ENCODE measurements around the gene PEAK1.
A peak's percentile ranks its signal among the peaks of the same experiment; 100 is the strongest.
"Not testable (repeated sequence)": the region's sequence is repeated elsewhere in the genome, so short reads cannot be mapped to it uniquely, and the experiment has no call there.

The PEAK1 gene

DNA sequence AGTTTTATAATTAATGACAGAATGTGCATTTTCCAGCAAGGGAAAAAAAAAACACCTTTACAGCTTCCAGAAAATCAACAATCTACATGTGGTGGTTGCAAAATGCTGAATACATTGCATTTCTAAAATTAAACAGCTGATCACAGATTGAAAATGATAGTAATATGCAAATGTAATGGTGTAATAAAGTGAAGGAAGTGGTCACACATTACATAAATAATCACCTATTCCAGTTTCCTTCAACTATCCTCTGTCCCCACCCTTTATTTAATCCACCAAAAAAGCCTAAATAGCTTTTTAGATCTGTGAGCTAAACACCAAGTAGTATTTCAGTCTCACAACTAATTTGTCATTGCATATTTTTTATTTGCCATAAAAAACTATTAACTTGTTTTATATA lies 110.5 kb downstream of the PEAK1 start:
- DNase-seq (ENCODE audit: low spot score), result no peak

DNA sequence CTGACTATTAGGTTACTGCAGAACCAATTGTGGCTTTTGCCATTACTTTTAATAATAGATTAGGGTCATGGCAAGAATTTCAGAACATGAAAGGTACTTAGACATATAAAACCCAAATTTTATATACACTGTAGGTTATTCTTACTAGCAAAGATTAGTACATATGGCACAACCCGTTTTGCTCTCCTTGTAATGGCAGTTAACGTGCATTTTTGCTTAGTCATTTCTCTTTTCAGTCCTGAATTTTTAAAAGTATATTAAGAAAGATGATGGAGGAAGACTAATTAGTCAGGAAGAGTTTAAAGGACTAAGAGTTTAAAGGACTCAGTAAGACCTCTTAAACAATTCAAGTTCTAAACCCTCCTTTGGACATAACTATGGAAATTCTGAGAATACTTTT lies 114.0 kb downstream of the PEAK1 start:
- DNase-seq (ENCODE audit: low spot score), result no peak

DNA sequence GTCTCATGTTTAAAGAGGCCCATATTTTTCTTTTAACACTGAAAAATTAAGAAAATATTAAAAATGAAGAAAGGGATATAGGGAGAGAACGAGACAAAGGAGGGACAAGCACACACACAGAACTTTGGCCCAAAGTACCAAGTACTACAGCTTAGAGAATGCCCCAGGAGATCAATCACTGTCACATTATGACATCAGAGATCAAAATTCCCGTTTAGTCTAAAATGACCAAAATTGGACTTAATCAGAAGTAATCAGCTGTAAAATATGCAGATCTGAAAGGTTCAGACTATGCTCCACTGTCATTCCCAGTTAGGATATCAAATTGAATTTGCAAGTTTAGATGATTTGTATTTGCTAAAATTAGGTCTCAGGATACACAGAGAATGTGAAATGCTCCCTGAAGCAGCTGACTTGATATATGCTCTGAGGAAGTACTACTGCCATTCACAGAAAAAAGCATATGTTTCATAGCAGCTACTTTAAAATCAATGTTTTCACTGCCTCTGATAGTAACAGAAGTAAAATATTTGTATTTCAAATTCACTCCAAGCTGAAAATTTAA lies 123.0 kb downstream of the PEAK1 start:
- DNase-seq (ENCODE audit: low spot score), result no peak

DNA sequence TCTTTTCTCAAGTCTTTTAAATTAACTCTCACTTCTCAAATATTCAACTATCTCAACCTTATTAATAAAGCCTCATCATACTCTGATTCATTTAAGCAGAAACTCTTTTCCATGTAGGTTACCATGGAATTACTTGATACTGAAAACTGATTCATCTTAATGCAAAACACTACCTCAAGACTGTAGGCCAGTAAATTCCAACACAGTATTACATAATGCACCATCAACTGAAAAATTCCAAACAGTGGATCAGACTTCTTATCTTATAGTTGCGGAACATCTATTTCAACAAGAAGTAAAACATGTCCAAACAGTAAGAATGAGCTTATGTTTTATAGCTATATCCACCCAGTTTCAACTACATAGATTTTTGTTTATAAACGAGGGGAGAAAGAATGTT lies 124.5 kb downstream of the PEAK1 start:
- DNase-seq (ENCODE audit: low spot score), result no peak

DNA sequence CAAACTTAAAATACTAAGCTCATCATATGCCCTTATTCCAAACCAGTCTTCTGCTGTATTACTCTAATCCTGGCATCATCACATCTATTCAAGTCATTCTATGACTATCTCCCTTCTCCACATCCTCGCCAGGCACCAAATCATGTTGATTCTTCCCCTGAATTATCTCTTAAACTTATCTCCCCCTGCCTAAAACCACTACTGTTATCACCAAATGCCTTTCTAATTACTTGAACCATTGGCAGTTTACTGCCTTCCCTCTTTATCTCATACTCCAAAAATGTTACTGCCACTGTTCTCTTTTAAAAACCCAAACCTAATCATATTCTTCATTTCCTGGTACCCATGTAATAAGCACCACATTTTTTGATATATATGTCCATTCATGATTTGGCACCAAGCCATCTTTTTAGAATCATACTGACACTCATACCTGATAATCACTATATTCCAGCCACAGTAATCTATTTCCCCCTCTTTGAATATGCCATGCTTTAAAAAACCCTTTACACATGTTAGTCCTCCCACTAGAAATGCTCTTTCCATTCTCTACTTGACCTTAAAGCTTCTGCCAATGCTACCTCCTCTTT lies 126.8 kb downstream of the PEAK1 start:
- no peak for DNase-seq (ENCODE audit: low spot score)

DNA sequence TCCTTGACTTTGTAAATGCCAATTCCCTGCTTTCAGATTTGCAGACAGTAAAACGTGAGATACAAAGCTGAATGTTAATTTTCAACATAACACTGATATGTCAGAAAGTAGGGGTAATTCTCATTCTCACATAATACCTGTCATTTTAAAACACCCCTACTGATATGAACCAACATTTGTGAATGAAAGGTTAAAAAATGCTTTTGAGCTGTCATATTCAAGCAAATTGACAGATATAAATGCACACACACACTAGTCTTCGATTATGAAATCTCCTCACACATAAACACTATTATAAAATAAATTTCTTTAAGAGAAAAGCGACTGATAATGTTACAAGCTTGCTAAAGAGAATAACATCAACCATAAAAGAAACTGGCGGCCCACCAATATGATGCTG lies 128.8 kb downstream of the PEAK1 start:
- no peak for DNase-seq (ENCODE audit: low spot score)

DNA sequence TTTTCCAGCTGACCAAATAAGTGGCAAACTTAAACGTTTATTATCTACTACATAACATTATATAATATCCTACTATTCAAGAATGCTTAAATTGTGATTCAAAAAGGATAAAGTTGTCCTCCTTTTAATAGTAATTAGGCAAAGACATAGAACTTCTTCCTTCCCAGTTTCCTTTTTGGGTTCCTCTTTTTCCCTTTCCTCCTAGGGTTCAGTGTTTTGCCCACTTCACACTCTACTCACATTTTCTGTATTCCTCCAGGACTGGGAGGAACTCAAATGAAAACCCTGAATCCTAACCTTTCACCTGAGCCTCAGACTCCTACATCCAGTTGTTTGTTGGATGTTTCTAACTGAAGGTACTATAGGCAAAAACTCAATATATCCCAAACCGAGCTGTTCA lies 132.5 kb downstream of the PEAK1 start:
- DNase-seq (ENCODE audit: low spot score), result peak; percentile 18

DNA sequence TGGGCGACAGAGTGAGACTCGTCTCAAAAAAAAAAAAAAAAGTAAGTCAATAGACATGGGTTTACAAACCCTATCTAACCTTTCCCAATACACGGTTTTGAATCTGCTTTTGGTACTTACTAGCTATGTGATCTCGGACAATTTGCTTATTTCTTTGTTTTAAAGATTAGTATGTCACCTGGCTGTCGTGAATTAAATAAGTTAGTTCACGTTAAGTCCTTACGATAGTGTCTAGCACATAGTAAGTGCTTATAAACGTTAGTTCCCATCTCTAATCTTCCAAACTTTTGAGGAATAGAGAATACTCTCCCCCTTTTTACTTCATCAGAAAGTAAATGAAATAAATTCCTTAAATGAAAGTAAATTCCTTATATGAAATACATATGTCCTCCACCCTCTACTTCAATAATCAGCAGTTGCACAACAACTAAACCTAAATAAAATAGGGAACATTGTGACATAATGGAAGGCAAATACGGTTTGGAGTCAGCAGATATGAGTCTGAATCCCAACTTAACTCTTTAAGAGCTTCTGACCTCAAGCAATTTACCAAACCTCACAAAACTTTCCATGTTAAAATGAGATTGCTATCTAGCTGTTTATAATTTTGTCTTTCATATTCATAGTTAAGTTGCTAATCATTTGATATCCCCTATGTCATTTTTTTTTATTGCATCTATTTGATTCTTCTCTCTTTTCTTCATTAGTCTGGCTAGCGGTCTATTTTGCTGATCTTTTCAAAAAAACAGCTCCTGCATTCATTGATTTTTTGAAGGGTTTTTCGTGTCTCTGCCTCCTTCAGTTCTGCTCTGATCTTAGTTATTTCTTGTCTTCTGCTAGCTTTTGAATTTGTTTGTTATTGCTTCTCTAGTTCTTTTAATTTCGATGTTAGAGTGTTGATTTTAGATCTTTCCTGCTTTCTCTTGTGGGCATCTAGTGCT lies 134.6 kb downstream of the PEAK1 start:
- DNase-seq (ENCODE audit: low spot score), result no peak

DNA sequence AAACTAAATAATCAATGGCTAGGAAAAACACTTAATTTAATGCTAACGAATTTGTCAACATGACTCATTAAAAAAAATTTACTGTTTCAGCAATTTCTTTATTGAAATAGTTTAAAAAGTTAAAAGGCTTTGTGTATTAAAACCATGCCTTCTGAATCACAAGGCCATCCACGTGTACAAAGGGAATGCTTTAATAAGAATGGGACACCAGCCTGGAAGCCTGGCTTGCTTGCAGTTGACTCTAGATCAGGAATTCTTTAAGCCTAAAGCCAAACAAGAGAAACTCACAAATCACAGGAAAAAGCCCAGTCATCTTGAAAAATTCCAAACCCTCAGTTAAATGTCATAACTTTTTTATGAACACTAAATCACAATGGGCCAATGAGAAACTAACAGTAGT lies 137.6 kb downstream of the PEAK1 start:
- peak; percentile 18 for DNase-seq (ENCODE audit: low spot score)

DNA sequence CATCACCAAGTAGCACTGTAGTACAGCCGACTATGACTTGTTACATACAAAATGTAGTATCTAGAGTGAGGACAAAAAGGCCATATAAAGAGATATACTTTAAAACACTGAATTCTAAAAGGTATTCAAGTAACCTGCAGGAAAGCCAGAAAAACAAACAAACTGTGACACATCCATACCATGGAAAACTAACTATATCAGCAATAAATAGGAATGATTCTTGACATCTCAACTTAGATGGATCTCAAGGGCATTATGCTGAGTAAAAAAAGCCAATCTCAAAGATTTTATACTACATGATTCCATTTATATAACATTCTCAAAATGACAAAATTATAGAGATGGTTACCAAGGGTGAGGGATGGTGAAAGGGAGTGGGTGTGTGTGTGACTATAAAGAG lies 143.0 kb downstream of the PEAK1 start:
- no peak for DNase-seq (ENCODE audit: low spot score)

DNA sequence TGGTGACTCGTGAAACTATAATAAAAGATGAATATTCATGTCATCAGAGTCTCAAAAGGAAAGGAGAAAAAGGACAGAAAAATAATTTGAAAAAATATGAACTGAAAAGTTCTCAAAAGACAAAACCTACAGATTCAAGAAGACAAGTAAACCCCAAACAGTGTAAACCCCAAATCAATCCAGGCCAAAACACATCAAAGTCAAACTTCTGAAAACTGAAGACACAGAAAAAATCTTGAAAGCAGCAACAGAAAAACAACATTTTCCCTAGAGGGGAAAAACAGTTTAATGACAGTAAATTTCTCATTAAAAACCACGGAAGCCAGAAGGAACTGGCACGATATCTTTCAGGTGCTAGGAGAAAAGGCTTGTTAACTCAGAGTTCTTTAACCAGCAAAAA lies 143.8 kb downstream of the PEAK1 start:
- no peak for DNase-seq (ENCODE audit: low spot score)

DNA sequence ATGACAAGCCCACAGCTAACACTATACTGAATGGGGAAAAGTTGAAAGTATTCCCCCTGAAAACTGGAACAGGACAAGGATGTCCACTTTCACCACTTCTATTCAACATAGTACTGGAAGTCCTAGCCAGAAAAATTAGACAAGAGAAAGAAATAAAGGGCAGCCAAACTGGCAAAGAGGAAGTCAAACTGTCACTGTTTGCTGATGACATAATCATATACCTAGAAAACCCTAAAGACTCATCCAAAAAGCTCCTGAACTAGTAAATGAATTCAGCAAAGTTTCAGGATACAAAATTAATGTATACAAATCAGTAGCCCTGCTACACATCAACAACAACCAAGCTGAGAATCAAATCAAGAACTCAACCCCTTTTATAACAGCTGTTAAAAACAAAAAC lies 146.8 kb downstream of the PEAK1 start:
- not testable (repeated sequence) for DNase-seq (ENCODE audit: low spot score)

DNA sequence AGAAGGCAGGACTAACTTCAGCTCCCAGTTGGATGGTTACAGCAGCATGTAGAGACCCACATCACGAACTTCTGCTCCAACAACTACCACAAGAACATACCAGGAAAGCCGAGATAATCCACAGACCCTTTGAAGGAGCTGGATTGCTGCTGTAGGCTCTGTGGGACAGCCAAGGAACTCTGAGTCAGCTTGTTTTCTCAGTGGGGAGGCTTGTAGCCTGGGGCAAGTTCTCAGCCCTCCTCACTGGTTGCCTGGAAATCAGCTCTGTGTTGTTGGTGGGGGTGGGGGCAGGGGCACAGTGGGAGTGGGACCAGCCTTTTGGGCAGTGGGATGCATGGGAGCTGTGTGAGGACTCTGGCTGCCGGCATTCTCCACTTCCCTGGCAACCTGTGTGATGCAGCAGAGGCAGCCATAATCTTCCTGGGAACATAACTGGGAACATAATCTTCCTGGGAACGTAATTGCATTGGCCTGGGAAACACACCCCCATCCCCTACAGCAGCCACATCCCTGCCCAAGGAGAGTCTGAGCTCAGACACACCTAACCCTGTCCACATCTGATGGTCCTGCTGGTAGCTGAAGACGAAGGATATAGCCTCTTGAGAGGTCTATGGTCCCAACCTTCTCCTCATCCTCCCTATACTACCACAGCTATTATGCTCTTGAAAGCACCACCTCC lies 153.1 kb downstream of the PEAK1 start:
- DNase-seq (ENCODE audit: low spot score), result no peak

DNA sequence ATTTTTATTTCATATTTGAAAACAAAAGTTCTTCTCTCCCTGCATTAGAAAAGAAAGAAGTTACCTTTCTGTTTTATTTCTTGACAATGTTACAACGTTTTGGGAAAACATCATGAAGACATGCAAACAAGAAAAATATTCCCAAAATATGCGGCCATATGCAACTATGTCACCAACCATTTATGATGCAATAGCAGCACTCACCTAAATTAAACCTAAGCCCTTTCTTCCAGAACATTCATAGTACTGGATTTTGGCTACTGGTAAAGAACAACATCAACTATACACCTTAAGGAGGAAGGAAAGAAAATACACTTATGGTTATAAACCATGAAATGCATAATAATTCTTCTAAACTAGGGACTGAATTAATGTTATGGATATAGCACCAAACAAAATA lies 164.5 kb downstream of the PEAK1 start:
- DNase-seq (ENCODE audit: low spot score), result no peak

DNA sequence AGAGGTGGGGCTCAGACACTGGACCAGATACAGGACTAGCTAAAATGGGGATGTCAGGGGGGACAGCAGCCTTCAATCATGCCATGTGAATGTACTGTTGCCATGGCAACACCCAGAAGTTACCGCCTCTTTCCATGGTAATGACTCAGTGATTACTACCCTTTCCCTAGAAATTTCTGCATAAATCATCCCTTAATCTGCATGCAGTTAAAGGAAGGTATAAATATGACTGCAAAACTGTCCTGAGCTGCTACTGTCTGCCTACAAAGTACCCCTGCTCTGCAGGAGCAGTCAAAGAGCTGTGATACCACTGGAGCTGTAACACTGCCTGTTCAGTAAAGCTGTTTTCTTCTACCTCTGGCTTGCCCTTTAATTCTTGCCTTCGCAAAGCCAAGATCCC lies 168.2 kb downstream of the PEAK1 start:
- DNase-seq (ENCODE audit: low spot score), result no peak

DNA sequence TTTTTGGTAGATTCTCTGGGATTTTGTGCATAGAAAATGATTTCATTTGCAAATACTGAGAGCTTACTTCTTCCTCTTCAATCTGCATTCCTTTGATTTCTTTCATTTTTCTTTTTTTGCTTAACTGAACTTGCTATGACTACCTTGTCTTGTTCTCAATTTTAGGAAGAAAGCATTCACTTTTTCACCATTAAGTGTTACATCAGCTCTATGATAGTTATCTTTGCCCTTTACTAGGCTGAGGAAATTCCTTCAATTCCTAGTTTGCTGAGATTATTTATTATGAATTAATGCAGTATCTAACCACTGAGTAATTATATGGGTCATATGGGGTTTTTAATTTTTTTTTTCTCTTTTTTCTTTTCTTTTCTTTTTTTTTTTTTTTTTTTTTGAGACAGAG lies 172.8 kb downstream of the PEAK1 start:
- DNase-seq (ENCODE audit: low spot score), result no peak

DNA sequence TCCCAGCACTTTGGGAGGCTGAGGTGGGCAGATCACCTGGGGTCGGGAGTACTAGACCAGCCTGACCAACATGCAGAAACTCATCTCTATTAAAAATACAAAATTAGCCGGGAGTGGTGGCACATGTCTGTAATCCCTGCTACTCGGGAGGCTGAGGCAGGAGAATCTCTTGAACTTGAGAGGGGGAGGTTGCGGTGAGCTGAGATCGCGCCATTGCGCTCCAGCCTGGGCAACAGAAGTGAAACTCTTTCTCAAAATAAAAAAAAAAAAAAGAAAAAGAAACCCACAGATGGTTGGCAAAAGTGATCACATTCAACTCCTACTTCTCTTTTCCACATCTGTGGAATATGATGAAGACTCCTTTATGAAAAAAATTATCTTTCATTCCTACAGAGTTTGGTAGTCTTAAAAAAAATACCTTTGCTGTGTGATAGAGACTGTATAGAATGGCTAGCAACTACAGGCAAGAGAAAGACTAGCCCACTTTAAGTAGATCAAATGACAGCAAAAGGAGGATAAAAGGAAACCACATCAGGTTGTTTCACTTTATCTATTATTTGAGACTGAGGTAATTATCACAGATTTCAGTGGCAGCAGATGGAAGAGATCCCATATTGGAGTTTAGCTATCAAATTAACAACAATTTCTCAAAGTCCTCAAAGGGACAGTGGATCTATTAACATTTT lies 176.0 kb downstream of the PEAK1 start:
- DNase-seq (ENCODE audit: low spot score), result no peak

DNA sequence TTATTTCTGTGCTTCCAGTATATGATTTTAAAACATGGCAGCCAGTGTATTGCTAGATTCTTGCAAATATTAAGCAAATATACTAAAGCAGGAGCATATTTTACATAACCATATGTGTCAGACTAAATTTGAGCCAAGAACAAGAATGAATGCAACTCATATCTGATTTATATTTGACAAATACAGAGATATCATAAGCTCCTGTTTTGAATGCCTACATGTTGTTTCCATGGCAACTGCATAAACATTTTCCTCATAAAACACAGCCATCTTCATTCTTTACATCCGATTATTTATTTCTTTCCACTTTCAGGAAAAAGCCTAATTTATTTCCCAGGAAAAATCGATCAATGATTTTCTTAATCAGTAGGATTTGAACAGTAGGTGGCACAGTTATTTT lies 176.8 kb downstream of the PEAK1 start:
- DNase-seq (ENCODE audit: low spot score), result no peak

DNA sequence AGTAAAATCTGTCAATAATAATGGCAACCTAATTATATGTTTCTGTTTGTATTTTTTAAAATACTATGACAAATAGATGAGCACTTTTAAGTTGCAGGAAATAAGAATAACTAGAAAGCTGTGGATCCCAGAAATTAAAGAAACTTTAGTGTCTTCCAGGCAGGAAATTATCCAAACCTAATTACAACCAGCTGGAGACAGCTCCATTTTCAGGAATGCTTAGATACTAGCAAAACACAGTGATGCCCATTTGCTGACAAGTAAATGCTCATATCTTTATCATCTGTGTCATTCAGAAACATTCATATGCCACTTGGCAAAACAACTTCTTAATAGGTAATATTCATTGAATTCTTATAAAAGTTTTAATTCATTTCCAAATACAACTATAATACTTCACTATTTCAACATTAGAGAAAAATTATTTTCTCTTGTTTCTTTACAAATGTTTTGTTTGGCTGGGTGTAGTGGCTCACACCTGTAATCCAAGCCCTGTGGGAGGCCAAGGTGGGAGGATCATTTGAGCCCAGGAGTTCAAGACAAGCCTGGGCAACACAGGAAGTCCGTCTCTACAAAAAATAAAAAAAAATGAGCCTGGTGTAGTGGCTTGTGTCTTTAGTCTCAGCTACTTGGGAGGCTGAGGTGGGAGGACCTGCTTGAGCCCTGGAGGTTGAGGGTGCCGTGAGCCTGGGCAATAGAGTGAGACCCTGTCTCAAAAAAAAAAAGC lies 179.9 kb downstream of the PEAK1 start:
- DNase-seq (ENCODE audit: low spot score), result no peak

DNA sequence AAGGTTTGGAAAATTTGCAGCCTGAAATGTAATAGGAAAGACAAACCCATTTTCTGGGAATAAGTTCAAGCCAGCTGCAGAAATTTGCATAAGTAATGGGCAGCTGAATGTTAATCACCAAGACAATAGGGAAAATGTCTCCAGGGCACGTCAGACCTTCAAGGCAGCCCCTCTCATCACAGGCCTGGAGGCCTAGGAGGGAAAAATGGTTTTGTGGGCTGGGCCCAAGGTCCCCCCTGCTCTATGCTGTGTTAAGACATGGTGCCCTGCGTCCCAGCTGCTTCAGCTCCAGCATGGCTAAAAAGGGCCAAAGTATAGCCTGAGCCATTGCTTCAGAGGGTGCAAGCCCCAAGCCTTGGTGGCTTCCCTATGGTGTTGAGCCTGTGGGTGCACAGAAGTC lies 184.3 kb downstream of the PEAK1 start:
- no peak for DNase-seq (ENCODE audit: low spot score)

DNA sequence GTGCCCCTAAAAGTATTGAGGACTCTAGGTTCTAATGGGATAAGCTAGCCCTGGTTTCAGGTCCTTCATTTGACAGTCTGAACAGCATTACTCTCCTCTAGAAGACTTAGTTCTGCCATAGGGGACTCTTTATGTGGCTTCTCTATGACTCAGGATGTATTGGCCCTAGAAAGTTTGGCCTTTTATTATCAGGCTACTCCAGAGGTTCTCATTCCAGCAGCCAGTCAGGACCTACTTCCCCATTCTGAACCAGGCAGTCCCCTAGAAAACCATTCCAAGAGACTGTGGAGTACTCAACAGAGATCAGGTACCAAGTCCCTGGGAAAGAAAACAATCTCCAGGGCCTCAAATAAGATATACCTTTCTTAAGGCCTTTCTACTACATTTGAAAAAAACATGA lies 191.1 kb downstream of the PEAK1 start:
- DNase-seq (ENCODE audit: low spot score), result no peak

DNA sequence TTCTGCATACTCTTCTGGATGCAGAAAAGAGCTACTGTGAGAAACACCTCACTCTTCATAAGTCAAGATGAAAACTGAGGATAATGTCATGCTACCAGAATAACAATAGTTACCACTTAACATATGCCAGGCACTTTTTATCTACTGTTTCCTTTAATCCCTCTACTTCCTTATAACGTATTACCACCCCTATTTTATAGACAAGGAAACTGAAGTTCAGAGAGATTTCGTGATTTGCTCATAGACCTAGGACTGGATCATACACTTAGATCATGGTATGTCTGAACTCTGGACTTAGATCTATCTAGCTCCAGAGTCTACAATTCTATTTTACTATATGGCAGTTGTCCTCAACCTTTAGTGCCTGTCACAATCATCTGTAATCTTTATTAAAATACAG lies 193.3 kb downstream of the PEAK1 start:
- DNase-seq (ENCODE audit: low spot score), result no peak

Measured in pons (tissue), 1 donor.